ENCODE measurements around the gene NSRP1.

The NSRP1 gene

GRCh38 chr17:30116345-30116660 lies 313 bp upstream of the NSRP1 start:
- in situ Hi-C loops (cut with MboI; ENCODE audit: low sequenced_read_pairs), result loop anchor here (25.0 kb wide), 1 partner anchor 596 kb away; no protein-coding TSS in a partner anchor

- in situ Hi-C loops (cut with MboI; ENCODE audit: low sequenced_read_pairs), result loop anchor here (25.0 kb wide), 1 partner anchor 595 kb away; no protein-coding TSS in a partner anchor
Measured at GRCh38 chr17:30117675-30118081, 1.1 kb downstream of the NSRP1 start.

GRCh38 chr17:30118635-30119034 lies 2.0 kb downstream of the NSRP1 start:
- in situ Hi-C loops (cut with MboI; ENCODE audit: low sequenced_read_pairs), result loop anchor here (25.0 kb wide), 1 partner anchor 594 kb away; no protein-coding TSS in a partner anchor

- in situ Hi-C loops (cut with MboI; ENCODE audit: low sequenced_read_pairs), result loop anchor here (10.0 to 25.0 kb wide), 2 partner anchors 220 to 588 kb away; no protein-coding TSS in a partner anchor
Measured at GRCh38 chr17:30124273-30124796, 7.7 kb downstream of the NSRP1 start.

- in situ Hi-C loops (cut with MboI; ENCODE audit: low sequenced_read_pairs), result loop anchor here (25.0 kb wide), 1 partner anchor 307 kb away; no protein-coding TSS in a partner anchor
Measured at GRCh38 chr17:30130121-30130520, 13.5 kb downstream of the NSRP1 start.

- in situ Hi-C loops (cut with MboI; ENCODE audit: low sequenced_read_pairs), result loop anchor here (25.0 kb wide), 1 partner anchor 305 kb away; no protein-coding TSS in a partner anchor
Measured at GRCh38 chr17:30132615-30133014, 16.0 kb downstream of the NSRP1 start.

GRCh38 chr17:30133197-30133596 lies 16.6 kb downstream of the NSRP1 start:
- in situ Hi-C loops (cut with MboI; ENCODE audit: low sequenced_read_pairs), result loop anchor here (25.0 kb wide), 1 partner anchor 304 kb away; no protein-coding TSS in a partner anchor

GRCh38 chr17:30134551-30134950 lies 17.9 kb downstream of the NSRP1 start:
- in situ Hi-C loops (cut with MboI; ENCODE audit: low sequenced_read_pairs), result loop anchor here (25.0 kb wide), 1 partner anchor 303 kb away; no protein-coding TSS in a partner anchor

GRCh38 chr17:30137158-30137557 lies 20.5 kb downstream of the NSRP1 start:
- in situ Hi-C loops (cut with MboI; ENCODE audit: low sequenced_read_pairs), result loop anchor here (25.0 kb wide), 1 partner anchor 300 kb away; no protein-coding TSS in a partner anchor

GRCh38 chr17:30147860-30148259 lies 31.2 kb downstream of the NSRP1 start:
- in situ Hi-C loops (cut with MboI; ENCODE audit: low sequenced_read_pairs), result loop anchor here (25.0 kb wide), 1 partner anchor 289 kb away; no protein-coding TSS in a partner anchor

GRCh38 chr17:30148376-30148775 lies 31.8 kb downstream of the NSRP1 start:
- in situ Hi-C loops (cut with MboI; ENCODE audit: low sequenced_read_pairs), result loop anchor here (25.0 kb wide), 1 partner anchor 289 kb away; no protein-coding TSS in a partner anchor

- in situ Hi-C loops (cut with MboI; ENCODE audit: low sequenced_read_pairs), result no loop called here
Measured at GRCh38 chr17:30151471-30151870, 34.9 kb downstream of the NSRP1 start.

GRCh38 chr17:30153463-30153862 lies 36.8 kb downstream of the NSRP1 start:
- in situ Hi-C loops (cut with MboI; ENCODE audit: low sequenced_read_pairs), result no loop called here

- in situ Hi-C loops (cut with MboI; ENCODE audit: low sequenced_read_pairs), result no loop called here
Measured at GRCh38 chr17:30155389-30155788, 38.8 kb downstream of the NSRP1 start.

- in situ Hi-C loops (cut with MboI; ENCODE audit: low sequenced_read_pairs), result no loop called here
Measured at GRCh38 chr17:30158896-30159625, 42.4 kb downstream of the NSRP1 start.

- in situ Hi-C loops (cut with MboI; ENCODE audit: low sequenced_read_pairs), result no loop called here
Measured at GRCh38 chr17:30160419-30161172, 44.0 kb downstream of the NSRP1 start.

GRCh38 chr17:30161601-30162000 lies 45.0 kb downstream of the NSRP1 start:
- in situ Hi-C loops (cut with MboI; ENCODE audit: low sequenced_read_pairs), result no loop called here

GRCh38 chr17:30164531-30164930 lies 47.9 kb downstream of the NSRP1 start:
- in situ Hi-C loops (cut with MboI; ENCODE audit: low sequenced_read_pairs), result no loop called here

GRCh38 chr17:30165147-30165546 lies 48.5 kb downstream of the NSRP1 start:
- in situ Hi-C loops (cut with MboI; ENCODE audit: low sequenced_read_pairs), result no loop called here

GRCh38 chr17:30165960-30166359 lies 49.3 kb downstream of the NSRP1 start:
- in situ Hi-C loops (cut with MboI; ENCODE audit: low sequenced_read_pairs), result no loop called here

- in situ Hi-C loops (cut with MboI; ENCODE audit: low sequenced_read_pairs), result no loop called here
Measured at GRCh38 chr17:30170415-30170987, 53.9 kb downstream of the NSRP1 start.
